Measurements from ENCODE around the gene NME4.
"Not testable (repeated sequence)": the region's sequence is repeated elsewhere in the genome, so short reads cannot be mapped to it uniquely, and the experiment has no call there.

NME4 gene

DNA sequence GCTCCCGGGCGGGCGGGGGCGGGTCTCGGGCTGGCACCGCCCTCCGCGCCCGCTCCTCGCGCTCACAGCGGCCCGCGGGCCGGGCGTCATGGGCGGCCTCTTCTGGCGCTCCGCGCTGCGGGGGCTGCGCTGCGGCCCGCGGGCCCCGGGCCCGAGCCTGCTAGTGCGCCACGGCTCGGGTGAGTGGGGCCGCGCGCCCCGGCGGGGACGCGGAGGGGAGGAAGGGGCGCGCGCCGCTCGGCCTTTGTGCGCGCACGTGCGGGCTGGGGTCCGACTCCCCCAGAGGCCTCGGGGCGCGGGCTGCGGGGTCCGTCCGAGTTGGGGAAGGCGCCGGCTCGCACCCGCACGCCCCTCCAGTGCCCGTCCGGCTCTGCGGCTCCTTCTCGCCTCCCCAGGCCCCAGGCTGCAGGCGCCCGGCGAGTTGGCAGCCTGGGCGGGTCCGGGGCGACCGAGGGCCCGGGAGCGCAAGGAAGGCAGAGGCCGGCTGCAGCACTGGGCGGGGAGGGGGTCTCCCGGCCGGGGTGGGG is at the start of gene NME4:
Gene NME4, plus strand, starts transcription at position 65 of the 527 bp plus-strand sequence. Its CDS starts 24 bp downstream, at position 89.
- no peak for TF ChIP-seq ZFX (IDR thresholded peaks at IDR 0.05; ENCODE audit: borderline replicate concordance)
- TF ChIP-seq, protein P1, sequence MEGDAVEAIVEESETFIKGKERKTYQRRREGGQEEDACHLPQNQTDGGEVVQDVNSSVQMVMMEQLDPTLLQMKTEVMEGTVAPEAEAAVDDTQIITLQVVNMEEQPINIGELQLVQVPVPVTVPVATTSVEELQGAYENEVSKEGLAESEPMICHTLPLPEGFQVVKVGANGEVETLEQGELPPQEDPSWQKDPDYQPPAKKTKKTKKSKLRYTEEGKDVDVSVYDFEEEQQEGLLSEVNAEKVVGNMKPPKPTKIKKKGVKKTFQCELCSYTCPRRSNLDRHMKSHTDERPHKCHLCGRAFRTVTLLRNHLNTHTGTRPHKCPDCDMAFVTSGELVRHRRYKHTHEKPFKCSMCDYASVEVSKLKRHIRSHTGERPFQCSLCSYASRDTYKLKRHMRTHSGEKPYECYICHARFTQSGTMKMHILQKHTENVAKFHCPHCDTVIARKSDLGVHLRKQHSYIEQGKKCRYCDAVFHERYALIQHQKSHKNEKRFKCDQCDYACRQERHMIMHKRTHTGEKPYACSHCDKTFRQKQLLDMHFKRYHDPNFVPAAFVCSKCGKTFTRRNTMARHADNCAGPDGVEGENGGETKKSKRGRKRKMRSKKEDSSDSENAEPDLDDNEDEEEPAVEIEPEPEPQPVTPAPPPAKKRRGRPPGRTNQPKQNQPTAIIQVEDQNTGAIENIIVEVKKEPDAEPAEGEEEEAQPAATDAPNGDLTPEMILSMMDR (IDR thresholded peaks at IDR 0.05) = no peak

DNA sequence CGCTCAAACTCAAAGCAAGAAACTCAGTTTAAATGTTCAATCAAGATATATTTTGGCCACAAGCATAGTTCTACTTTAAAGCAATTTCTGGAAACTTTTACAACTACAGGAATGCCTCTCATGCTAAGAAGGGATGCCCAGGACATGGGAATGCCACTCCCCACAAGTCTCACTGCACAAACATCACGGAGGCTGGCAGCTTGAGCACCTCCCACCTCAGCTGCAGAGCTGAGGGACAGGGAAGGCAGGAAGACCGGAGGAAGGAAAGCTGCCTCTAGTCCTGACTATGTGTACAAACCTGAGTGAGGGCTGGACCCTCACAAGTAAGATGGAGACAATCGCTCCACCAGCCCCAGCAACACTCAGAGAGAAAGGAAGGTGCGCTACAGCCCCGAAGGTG is 49.8 kb upstream of the NME4 start:
- no peak overlapping the region for H3K27ac ChIP-seq
- TF ChIP-seq, protein P1 (IDR thresholded peaks at IDR 0.05) = no peak
- TF ChIP-seq ZFX (IDR thresholded peaks at IDR 0.05; ENCODE audit: borderline replicate concordance) = no peak

More for the DNA sequence above, at the start of gene NME4:
- H3K27ac ChIP-seq = peak within 1 kb of the TSS; percentile 59

DNA sequence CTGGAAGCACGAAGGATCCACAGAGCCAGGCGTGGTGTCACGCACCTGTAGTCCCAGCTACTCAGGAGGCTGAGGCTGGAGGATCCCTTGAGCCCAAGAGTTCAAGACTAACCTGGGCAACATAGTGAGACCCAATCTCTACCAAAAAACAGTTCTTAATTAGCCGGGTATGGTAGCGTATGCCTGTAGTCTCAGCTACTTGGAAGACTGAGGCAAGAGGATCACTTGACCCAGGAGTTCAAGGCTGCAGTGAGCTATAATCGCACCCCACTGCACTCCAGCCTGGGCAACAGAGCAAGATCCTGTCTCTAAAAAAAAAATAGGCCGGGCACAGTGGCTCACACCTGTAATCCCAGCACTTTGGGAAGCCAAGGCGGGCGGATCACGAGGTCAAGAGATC is 48.5 kb upstream of the NME4 start:
- H3K27ac ChIP-seq = not testable (repeated sequence)

DNA sequence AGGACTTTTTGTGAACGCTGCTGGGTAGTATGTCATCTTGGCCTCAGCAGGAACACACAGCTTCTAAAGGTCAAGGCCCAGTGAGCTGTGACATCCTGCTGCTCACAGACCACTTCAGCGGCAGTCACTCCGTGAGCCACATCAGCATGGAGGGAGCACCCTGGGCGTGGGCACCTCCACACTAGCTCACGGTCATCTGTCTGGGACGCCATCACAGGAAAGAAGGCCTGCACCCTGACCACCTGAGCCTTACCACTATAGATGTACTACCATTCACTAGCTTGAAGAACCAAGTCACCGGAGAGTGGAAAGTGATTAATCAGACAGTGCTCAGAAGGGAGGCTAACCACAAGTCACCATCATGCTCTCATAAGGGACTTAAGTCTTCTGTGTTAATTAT is 47.8 kb upstream of the NME4 start:
- TF ChIP-seq, protein P1 (IDR thresholded peaks at IDR 0.05) = no peak
- TF ChIP-seq ZFX (IDR thresholded peaks at IDR 0.05; ENCODE audit: borderline replicate concordance) = no peak
- no peak overlapping the region for H3K27ac ChIP-seq

DNA sequence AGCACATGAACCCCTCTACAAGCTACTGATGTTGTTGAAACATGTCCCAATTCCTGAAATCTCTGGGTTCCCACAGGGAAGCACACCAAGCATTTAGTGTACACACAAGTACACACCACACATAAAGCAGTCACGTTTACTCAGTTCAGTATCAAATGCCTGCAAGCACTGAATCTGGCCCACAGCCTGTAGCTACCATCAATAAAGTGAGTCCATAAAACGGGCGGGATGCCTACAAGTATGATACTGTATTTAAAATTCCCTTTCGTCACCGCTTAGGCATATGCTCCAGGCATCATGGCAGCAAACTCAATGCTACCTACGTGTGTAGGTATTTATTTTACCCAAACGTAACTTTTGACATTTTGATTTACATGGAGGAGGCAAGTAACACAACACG is 46.8 kb upstream of the NME4 start:
- TF ChIP-seq, protein P1 (IDR thresholded peaks at IDR 0.05) = no peak
- TF ChIP-seq ZFX (IDR thresholded peaks at IDR 0.05; ENCODE audit: borderline replicate concordance) = no peak
- no peak overlapping the region for H3K27ac ChIP-seq

DNA sequence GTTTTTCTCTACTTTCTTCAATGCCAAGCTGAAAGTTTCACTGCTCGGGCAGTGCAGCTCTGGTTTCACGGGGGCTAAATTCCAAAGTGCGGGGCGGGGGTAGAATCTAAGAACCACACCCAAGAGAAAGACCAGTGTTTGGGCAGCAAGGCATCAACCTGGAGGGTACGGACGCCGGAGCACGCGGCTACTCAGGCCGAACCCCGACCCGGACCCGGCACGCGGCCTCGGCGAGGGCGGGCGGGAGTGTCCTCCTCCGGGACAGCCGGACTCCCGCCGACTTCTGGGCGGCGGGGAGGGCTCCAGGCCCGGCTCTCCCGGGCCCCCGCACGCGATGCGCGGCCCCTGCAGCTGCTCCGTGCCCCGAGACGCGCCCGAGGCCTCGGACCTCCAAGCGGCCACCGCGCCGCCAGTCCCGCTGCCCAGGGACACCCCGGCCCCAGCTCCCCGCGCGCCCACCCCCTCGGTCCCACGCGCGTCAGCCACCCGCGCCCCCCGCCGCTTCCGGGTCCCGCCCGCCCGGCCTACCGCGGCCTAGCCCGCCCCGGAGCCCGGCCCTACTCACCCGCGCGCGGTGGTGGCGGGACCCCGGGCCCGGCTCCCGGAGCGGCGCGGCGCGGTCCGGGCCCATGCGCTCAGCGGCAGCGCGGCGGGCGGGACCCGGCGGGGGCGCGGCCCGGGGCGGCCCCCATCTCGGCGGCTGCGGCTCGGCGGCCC is 45.0 kb upstream of the NME4 start:
- TF ChIP-seq ZFX (IDR thresholded peaks at IDR 0.05; ENCODE audit: borderline replicate concordance) = no peak
- TF ChIP-seq, protein P1 (IDR thresholded peaks at IDR 0.05) = no peak
- peak overlapping the region; percentile 55 for H3K27ac ChIP-seq

DNA sequence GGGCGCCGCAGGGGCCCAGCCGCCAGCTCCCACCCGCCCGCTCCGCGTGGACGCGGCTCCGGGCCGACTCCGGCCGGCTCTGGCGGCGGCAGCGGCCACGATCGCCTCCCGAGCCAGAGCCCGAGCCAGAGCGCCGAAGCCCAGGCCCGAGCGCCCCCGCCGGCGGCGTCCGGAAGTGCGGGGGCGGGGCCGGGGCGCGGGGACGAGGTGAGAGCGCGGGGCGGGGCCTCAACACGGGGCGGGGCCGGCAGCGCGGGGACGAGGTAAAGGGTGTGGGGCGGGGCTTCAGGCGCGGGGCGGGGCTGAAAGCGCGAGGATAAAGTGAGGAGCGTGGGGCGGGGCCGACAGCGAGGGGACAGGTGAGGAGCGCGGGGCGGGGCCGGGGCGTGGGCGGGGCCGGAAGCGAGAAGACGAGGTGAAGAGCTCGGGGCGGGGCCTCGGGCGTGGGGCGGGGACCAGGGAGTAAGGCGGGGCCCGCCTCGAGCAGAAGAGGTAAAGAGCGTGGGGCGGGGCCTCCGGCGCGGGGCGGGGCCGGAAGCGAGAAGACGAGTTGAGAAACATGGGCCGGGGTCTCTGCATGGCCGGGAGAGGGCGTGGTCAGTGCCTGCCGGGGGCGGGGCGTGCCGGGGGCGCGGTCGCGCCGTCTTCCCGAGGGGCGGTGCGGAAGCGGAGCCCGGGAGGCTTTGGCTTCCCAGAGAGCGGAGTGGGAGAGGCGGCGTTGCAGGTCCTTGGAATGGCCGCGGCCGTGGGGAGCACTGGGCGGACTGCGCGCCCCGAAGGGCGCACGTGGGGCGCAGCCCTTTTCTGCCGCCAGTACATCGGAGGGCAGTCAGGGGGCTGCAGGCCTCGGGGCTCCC is 44.2 kb upstream of the NME4 start, which contains the start of gene AXIN1:
Gene AXIN1, minus strand, starts transcription at position 177 of the 857 bp plus-strand sequence. CDS start 5,698 bp downstream, outside the sequence.
- peak within 1 kb of the TSS; percentile 55 for H3K27ac ChIP-seq
- TF ChIP-seq ZFX (IDR thresholded peaks at IDR 0.05; ENCODE audit: borderline replicate concordance) = no peak
- TF ChIP-seq, protein P1 (IDR thresholded peaks at IDR 0.05) = peak; percentile 82
